Tibial nerve (tissue), 4 donors: ENCODE data around the gene C1QL2. TPM values are rescaled to one million over a fixed set of nuclear protein-coding genes. Genes with fewer than 3 reads are reported as not detected.

Experiments
- DNase-seq, 2 donors: peaks; one replicate each; pipeline ENCODE4 v3.0.0-alpha.2; 2019; ENCODE audit warnings: low spot score in 2 of 2
- H3K27ac ChIP-seq, 4 donors: fragments of 200-600 bp; sonication (generic) in 3 of 4; one replicate each; pipeline ENCODE4 v1.5.1; 2017 to 2019; ENCODE audit warnings: mild to moderate bottlenecking in 1 of 4
- H3K27me3 ChIP-seq, 2 donors: fragments of 200-600 bp; sonication (generic) in 1 of 2; one replicate each; pipeline versions ENCODE4 v1.5.1 to v1.6.0; 2017 to 2019
- H3K36me3 ChIP-seq, 3 donors: fragments of 200-600 bp; sonication (generic); one replicate each; pipeline ENCODE4 v1.5.1; 2018 to 2019
- H3K4me1 ChIP-seq, 4 donors: fragments of 200-600 bp; sonication (generic) in 3 of 4; one replicate each; pipeline ENCODE4 v1.5.1; 2017 to 2019
- H3K4me3 ChIP-seq, 4 donors: fragments of 200-600 bp; sonication (generic) in 3 of 4; one replicate each; pipeline ENCODE4 v1.5.1; 2017 to 2019; ENCODE audit warnings: mild to moderate bottlenecking in 1 of 4, moderate library complexity in 1 of 4
- H3K9me3 ChIP-seq, 4 donors: fragments of 200-600 bp; sonication (generic) in 3 of 4; one replicate each; pipeline ENCODE4 v1.5.1; 2017 to 2019
- EP300 ChIP-seq, 2 donors: sonication (generic); formaldehyde crosslinking; IDR thresholded peaks; one replicate each; pipeline ENCODE4 v1.6.1; 2017; ENCODE audit warnings: antibody characterized with exemption in 2 of 2, mild to moderate bottlenecking in 1 of 2
- POLR2A ChIP-seq, 2 donors: fragments of 450-650 bp; IDR thresholded peaks; one replicate each; pipeline ENCODE4 v1.6.1; 2017; ENCODE audit warnings: antibody characterized with exemption in 2 of 2, mild to moderate bottlenecking in 2 of 2, moderate library complexity in 2 of 2
- WGBS, 2 donors: methylation state at CpG; one replicate each; pipeline ENCODE4 v1.1.5; 2018; 5-methylcytosine and 5-hydroxymethylcytosine counted together
- total RNA-seq, 4 donors: library from RNA; depleted of rRNA; stranded (reverse); fragments of >200 nt; gene quantifications; one replicate each; pipeline ENCODE4 v1.1.0, GENCODE V29; 2016
- TF ChIP-seq, protein P1 (sequence below), 5 experiments: fragments of 200-600 bp in 3 of 5; fragments of 450-650 bp in 2 of 5; sonication (generic) in 3 of 5; IDR thresholded peaks; one replicate each; pipeline ENCODE4 v1.5.1; 2016 to 2019; ENCODE audit warnings: antibody characterized with exemption in 5 of 5, mild to moderate bottlenecking in 3 of 5, moderate library complexity in 2 of 5

Gene C1QL2
- total RNA-seq, 4 donors from 2014 or later: not detected

DNA sequence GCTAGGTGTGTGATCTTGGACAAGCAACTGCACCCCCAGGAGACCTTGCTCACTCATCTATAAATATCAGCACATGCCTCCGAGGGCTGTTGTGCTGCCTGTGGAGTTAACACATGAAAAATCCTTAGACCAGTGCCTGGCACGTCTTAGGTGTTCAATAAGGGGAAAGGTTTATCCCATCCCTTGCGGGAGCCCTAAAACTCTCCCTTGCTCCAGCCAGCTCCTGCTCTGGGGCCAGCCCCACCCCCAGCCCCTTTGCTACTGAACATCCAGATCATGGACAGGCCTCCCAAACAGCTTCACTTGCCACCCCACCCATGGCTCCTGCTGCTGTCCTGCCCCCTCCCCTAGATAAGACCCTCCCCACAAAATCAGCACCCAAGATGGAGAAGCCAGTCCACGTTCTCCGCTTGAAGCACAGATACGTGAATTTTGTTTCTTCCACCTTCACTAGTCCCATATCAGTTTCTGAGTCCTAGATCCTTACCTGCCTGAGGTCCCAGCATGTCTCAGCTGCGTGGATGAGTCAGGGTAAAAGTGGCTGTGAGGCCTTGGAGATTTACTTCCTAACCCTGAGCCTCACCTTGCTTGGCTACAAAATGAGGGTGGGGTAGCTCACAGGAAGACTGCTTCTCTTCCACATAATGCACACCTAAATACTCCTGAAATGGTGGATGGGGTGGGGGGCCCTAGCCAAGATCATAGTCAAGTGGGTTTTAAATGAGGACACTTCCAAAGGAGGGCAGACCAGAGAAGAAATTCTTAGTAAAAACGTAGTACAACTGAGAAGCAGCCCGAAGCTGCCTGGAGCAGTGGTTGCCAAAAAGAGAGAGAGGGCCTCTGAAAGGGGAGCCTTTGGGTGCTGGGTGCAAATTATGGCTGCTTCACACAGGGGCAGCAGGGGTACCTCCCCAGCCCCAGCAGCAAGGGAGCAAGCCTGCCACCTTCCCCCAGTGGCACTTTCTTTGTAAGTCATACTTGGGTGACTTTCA is 40.4 kb downstream of the C1QL2 start:
- Histone ChIP-seq H3K4me1 (no peaks in the 10 kb centered on the region), H3K27ac (no peak overlapping the region), H3K27me3 (no peaks in the 10 kb centered on the region), H3K36me3 (no peaks in the 10 kb centered on the region), H3K9me3 (no peaks in the 10 kb centered on the region), H3K4me3 (no peak overlapping the region)
- TF ChIP-seq EP300 (IDR thresholded peaks at IDR 0.05) (no peak), POLR2A (IDR thresholded peaks at IDR 0.05) (no peak)
- TF ChIP-seq, protein P1, sequence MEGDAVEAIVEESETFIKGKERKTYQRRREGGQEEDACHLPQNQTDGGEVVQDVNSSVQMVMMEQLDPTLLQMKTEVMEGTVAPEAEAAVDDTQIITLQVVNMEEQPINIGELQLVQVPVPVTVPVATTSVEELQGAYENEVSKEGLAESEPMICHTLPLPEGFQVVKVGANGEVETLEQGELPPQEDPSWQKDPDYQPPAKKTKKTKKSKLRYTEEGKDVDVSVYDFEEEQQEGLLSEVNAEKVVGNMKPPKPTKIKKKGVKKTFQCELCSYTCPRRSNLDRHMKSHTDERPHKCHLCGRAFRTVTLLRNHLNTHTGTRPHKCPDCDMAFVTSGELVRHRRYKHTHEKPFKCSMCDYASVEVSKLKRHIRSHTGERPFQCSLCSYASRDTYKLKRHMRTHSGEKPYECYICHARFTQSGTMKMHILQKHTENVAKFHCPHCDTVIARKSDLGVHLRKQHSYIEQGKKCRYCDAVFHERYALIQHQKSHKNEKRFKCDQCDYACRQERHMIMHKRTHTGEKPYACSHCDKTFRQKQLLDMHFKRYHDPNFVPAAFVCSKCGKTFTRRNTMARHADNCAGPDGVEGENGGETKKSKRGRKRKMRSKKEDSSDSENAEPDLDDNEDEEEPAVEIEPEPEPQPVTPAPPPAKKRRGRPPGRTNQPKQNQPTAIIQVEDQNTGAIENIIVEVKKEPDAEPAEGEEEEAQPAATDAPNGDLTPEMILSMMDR (IDR thresholded peaks at IDR 0.05): no peak
- DNase-seq: no peak
- 73 to 77% methylated on average over 9 of the region's 9 CpGs for WGBS, 2 donors

DNA sequence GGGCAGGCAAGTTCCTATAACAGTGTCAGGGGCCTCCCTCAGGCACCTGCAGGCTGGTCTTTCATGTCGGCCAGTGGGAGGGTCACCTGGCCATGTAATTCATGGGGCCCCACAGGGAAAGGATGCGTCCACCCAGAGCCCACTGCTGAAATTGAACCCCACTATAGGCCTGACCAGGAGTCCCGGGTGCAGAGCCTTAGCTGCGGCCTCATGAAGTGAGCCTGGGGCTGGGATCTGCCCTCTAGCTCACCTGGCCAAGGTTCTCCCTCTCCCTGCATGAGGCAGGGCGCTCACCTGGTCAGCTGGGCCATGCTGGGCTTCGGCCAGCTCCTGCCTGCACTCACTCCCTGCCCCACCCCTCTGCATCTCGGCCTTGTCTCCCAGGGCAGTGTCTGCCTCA is 41.1 kb downstream of the C1QL2 start:
- no peak for DNase-seq
- no peak overlapping the region for H3K4me3 ChIP-seq
- H3K27me3 ChIP-seq: no peaks in the 10 kb centered on the region
- no peaks in the 10 kb centered on the region for H3K4me1 ChIP-seq
- WGBS, 2 donors: 40 to 76% methylated on average over 1 to 7 of the region's 7 CpGs
- H3K36me3 ChIP-seq: no peaks in the 10 kb centered on the region
- TF ChIP-seq, protein P1 (IDR thresholded peaks at IDR 0.05): no peak
- TF ChIP-seq EP300 (IDR thresholded peaks at IDR 0.05) (no peak), POLR2A (IDR thresholded peaks at IDR 0.05) (no peak)
- no peak overlapping the region for H3K27ac ChIP-seq
- no peaks in the 10 kb centered on the region for H3K9me3 ChIP-seq

DNA sequence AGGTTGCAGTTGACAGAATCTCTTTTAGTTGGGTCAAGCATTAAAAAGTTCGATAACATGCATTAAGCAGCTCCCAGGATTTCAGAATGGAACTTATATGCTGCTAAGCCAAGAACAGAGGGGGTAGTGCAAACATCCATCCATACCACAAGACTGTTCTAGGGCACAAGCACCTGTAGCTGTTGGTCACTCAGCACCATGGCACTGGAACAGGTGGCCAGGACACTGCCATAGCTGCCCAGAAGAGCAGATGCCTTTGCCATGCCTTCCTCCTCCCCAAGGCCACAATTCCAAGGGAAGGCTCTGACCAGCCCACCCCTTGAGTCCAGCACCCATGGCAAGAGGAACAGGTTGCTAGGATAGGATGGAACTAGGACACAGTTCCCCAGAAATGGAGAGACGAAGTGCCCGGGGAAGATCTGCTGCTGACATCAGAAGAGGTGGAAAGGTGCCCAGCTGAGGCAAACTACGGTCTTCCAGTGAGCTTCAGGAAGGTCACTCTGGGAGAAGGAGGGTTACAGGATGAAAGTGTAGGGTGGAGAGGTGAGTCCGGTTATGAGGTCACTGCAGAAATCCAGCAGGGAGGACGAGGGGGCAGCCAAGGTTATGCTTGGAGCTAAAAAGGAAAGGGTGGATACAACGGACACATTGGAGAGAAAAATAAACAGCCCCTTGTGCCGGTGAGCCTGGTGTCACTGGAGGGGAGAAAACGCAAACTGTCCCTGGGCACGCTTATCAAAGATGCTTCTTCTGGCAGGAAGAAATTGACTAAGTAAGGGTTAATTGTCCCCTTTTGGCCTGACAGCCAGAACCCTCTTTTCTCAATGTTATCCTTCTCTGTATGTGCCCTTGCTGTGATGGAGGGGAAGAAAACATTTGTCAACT is 41.9 kb downstream of the C1QL2 start:
- no peak for DNase-seq
- Histone ChIP-seq H3K4me3 (no peak overlapping the region), H3K9me3 (peaks cover 0 to 4% (median 0%) of the 10 kb centered on the region in 4 donors), H3K27me3 (no peaks in the 10 kb centered on the region), H3K36me3 (no peaks in the 10 kb centered on the region), H3K27ac (no peak overlapping the region), H3K4me1 (no peaks in the 10 kb centered on the region)
- 65 to 67% methylated on average over 10 of the region's 10 CpGs for WGBS, 2 donors
- TF ChIP-seq POLR2A (IDR thresholded peaks at IDR 0.05) (no peak), EP300 (IDR thresholded peaks at IDR 0.05) (no peak)
- TF ChIP-seq, protein P1 (IDR thresholded peaks at IDR 0.05): no peak

DNA sequence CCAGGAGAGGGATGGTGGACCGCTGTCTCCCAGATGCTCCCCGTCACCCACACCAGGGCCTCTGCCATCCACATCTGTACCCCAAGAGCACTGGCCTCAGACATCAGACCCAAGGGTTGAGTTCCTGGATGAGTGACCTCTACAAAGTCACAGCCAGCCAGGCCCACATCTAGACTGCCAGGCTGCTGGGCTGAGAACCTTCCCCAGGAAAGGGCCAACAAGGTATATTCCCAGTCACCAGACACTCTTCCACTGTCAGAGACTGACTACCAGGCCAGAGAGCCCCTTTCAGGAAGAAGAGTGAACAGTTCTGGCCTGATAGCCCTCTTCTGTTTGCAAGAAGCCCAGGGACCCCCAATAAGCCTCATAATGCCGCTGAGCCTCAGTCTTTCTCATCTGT is 44.3 kb downstream of the C1QL2 start:
- no peaks in the 10 kb centered on the region for H3K4me1 ChIP-seq
- H3K4me3 ChIP-seq: no peak overlapping the region
- no peaks in the 10 kb centered on the region for H3K27me3 ChIP-seq
- H3K9me3 ChIP-seq: peaks cover 0 to 17% (median 0%) of the 10 kb centered on the region in 4 donors
- 80 to 86% methylated on average over 3 of the region's 3 CpGs for WGBS, 2 donors
- TF ChIP-seq EP300 (IDR thresholded peaks at IDR 0.05): no peak
- no peak for TF ChIP-seq POLR2A (IDR thresholded peaks at IDR 0.05)
- TF ChIP-seq, protein P1 (IDR thresholded peaks at IDR 0.05): no peak
- H3K27ac ChIP-seq: no peak overlapping the region
- H3K36me3 ChIP-seq: no peaks in the 10 kb centered on the region
- DNase-seq: no peak

DNA sequence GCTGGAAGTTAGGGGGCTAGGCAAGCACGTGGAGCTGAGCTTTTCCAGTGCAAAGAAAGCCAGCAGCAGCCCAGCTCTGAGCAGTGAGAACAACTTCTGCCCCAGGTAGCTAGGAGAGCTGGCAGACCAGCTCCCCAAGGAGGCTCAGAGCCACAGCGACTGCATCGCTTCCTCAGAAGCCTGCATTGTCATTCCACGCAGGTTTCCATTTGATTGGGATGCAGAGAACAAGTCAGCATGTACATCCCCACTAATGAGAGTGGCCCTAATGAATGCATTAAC is 45.1 kb downstream of the C1QL2 start:
- Histone ChIP-seq H3K36me3 (no peaks in the 10 kb centered on the region), H3K4me1 (no peaks in the 10 kb centered on the region), H3K27me3 (no peaks in the 10 kb centered on the region), H3K27ac (no peak overlapping the region), H3K4me3 (no peak overlapping the region), H3K9me3 (peaks cover 0 to 20% (median 0%) of the 10 kb centered on the region in 4 donors)
- no peak for TF ChIP-seq EP300 (IDR thresholded peaks at IDR 0.05)
- TF ChIP-seq, protein P1 (IDR thresholded peaks at IDR 0.05): no peak
- no peak for TF ChIP-seq POLR2A (IDR thresholded peaks at IDR 0.05)
- DNase-seq: no peak
- WGBS, 2 donors: 61 to 67% methylated on average over 4 of the region's 4 CpGs
